Testis (tissue), 3 donors: ENCODE measurements around the gene CCDC33. TPM values are rescaled to one million over a fixed set of nuclear protein-coding genes. Genes with fewer than 3 reads are reported as not detected.

Experiments
- DNase-seq: peaks from one replicate; pipeline ENCODE4 v3.0.0-alpha.2; 2019
- H3K27ac ChIP-seq, 2 donors: fragments of 200-600 bp; sonication (generic); one replicate each; pipeline ENCODE4 v1.5.1; 2019
- H3K27me3 ChIP-seq: fragments of 200-600 bp; sonication (generic); one replicate; pipeline ENCODE4 v1.5.1; 2019
- H3K36me3 ChIP-seq: fragments of 200-600 bp; sonication (generic); one replicate; pipeline ENCODE4 v1.5.1; 2017; ENCODE audit warnings: low read depth; ENCODE audit errors: missing control alignments
- H3K4me1 ChIP-seq: fragments of 200-600 bp; sonication (generic); one replicate; pipeline ENCODE4 v1.5.1; 2019
- H3K4me3 ChIP-seq, 2 donors: fragments of 200-600 bp; sonication (generic); one replicate each; pipeline ENCODE4 v1.5.1; 2017 to 2019
- H3K9me3 ChIP-seq: fragments of 200-600 bp; sonication (generic); one replicate; pipeline ENCODE4 v1.5.1; 2017
- CTCF ChIP-seq, 3 experiments: fragments of 450-650 bp in 2 of 3; fragments of 200-600 bp in 1 of 3; sonication (generic) in 1 of 3; IDR thresholded peaks; one replicate each; pipeline ENCODE4 v1.5.1; 2016 to 2019; ENCODE audit warnings: antibody characterized with exemption in 3 of 3, mild to moderate bottlenecking in 2 of 3, moderate library complexity in 1 of 3
- POLR2A ChIP-seq: fragments of 450-650 bp; IDR thresholded peaks from one replicate; pipeline ENCODE4 v1.6.1; 2017; ENCODE audit warnings: antibody characterized with exemption, mild to moderate bottlenecking, moderate library complexity
- WGBS, 2 donors: methylation state at CpG; one replicate each; pipeline ENCODE4 v1.1.5; 2018; 5-methylcytosine and 5-hydroxymethylcytosine counted together
- intact Hi-C: fragments of 100-400 bp; cut with DNase I; formaldehyde crosslinking; loops from one replicate; pipeline ENCODE4 v1.15.1; 2023; ENCODE audit warnings: low total_unique reads
- polyA plus RNA-seq: library from polyadenylated mRNA; stranded (reverse); fragments of 350-450 nt; fragmentation: Illumina TruSeq; extraction: RNeasy Lipid Tissue Mini Kit (QIAGEN cat#74804); gene quantifications from one replicate; pipeline ENCODE4 v1.2.3, GENCODE V29; 2014; ENCODE audit warnings: low read depth, low replicate concordance; ENCODE audit not compliant: insufficient read depth
- total RNA-seq, 2 donors: library from RNA; depleted of rRNA; stranded (reverse); fragments of >200 nt; gene quantifications; one replicate each; pipeline ENCODE4 v1.2.3, GENCODE V29; 2016

Gene CCDC33
- total and polyA plus RNA-seq, 3 donors from 2014 or later: 11.6 to 41.3 (median 18.5) TPM

- no peak overlapping the region for H3K4me3 ChIP-seq
- no peaks in the 10 kb centered on the region for H3K9me3 ChIP-seq
- no peaks in the 10 kb centered on the region for H3K36me3 ChIP-seq
- 85 to 96% methylated on average over 4 to 6 of the region's 6 CpGs for WGBS, 2 donors
- TF ChIP-seq CTCF (IDR thresholded peaks at IDR 0.05): no peak
- H3K27me3 ChIP-seq: no peaks in the 10 kb centered on the region
- DNase-seq: no peak
- intact Hi-C loops: no loop called here
- H3K27ac ChIP-seq: no peak overlapping the region
- peaks cover 49% of the 10 kb centered on the region for H3K4me1 ChIP-seq
Observed at GRCh38 chr15:74199297-74199652, 36.9 kb upstream of the CCDC33 start.

- 27 to 63% methylated on average over 1 of the region's 1 CpG for WGBS, 2 donors
- peaks cover 52% of the 10 kb centered on the region for H3K4me1 ChIP-seq
- no peaks in the 10 kb centered on the region for H3K9me3 ChIP-seq
- no peak overlapping the region for H3K4me3 ChIP-seq
- no peak for DNase-seq
- TF ChIP-seq CTCF (IDR thresholded peaks at IDR 0.05) (no peak), POLR2A (no peak)
- peak overlapping the region in 1 of 2 donors; percentile 61 for H3K27ac ChIP-seq
- H3K27me3 ChIP-seq: no peaks in the 10 kb centered on the region
- intact Hi-C loops: no loop called here
- H3K36me3 ChIP-seq: no peaks in the 10 kb centered on the region
Observed at GRCh38 chr15:74200412-74200815, 35.7 kb upstream of the CCDC33 start.

GRCh38 chr15:74200871-74201419 lies 35.2 kb upstream of the CCDC33 start:
- peak; percentile 60 for DNase-seq
- Histone ChIP-seq H3K4me3 (no peak overlapping the region), H3K36me3 (no peaks in the 10 kb centered on the region), H3K9me3 (no peaks in the 10 kb centered on the region), H3K27ac (peak overlapping the region in 1 of 2 donors; percentile 61), H3K27me3 (no peaks in the 10 kb centered on the region), H3K4me1 (peaks cover 51% of the 10 kb centered on the region)
- intact Hi-C loops: no loop called here
- no peak for TF ChIP-seq POLR2A
- no peak for TF ChIP-seq CTCF (IDR thresholded peaks at IDR 0.05)
- 46 to 51% methylated on average over 5 to 8 of the region's 8 CpGs for WGBS, 2 donors

GRCh38 chr15:74201710-74202420 lies 34.3 kb upstream of the CCDC33 start:
- H3K27me3 ChIP-seq: no peaks in the 10 kb centered on the region
- no peaks in the 10 kb centered on the region for H3K9me3 ChIP-seq
- H3K36me3 ChIP-seq: no peaks in the 10 kb centered on the region
- peak overlapping the region; percentile 42 to 61 for H3K27ac ChIP-seq
- TF ChIP-seq CTCF (IDR thresholded peaks at IDR 0.05) (no peak), POLR2A (no peak)
- intact Hi-C loops: no loop called here
- no peak for DNase-seq
- peak overlapping the region in 1 of 2 donors; percentile 29 for H3K4me3 ChIP-seq
- 18 to 31% methylated on average over 7 of the region's 7 CpGs for WGBS, 2 donors
- H3K4me1 ChIP-seq: peaks cover 46% of the 10 kb centered on the region
